K562 (cell line): ENCODE measurements around the gene COL23A1.

Experiments used
- CC2D1A ChIP-seq: fragments of 450-650 bp; IDR thresholded peaks from 2 replicates; pipeline ENCODE4 v1.6.1; 2017; ENCODE audit warnings: mild to moderate bottlenecking
- ETS2 ChIP-seq: IDR thresholded peaks from 2 replicates; pipeline ENCODE4 v1.6.1; 2016; ENCODE audit warnings: borderline replicate concordance, missing genetic modification characterization, mild to moderate bottlenecking, moderate library complexity, missing compliant biosample characterization; ENCODE audit not compliant: poor library complexity, severe bottlenecking
- EZH2 ChIP-seq: IDR thresholded peaks from 2 replicates; pipeline ENCODE4 v1.6.1; 2012; ENCODE audit warnings: low read depth, mild to moderate bottlenecking, inconsistent platforms, low read length, borderline replicate concordance
- MTA1 ChIP-seq: fragments of 450-650 bp; IDR thresholded peaks from 2 replicates; pipeline ENCODE4 v1.6.1; 2017; ENCODE audit warnings: borderline replicate concordance
- TOE1 ChIP-seq, 2 experiments: fragments of 450-650 bp in 1 of 2; sonication (generic) in 1 of 2; formaldehyde crosslinking in 1 of 2; IDR thresholded peaks; 2 replicates each; pipeline versions ENCODE4 v1.7.1 to v1.8.0; 2016 to 2022; ENCODE audit warnings: borderline replicate concordance in 2 of 2, mild to moderate bottlenecking in 2 of 2, antibody characterized with exemption in 1 of 2, inconsistent platforms in 1 of 2, low read depth in 1 of 2, missing genetic modification reagents in 1 of 2, moderate library complexity in 1 of 2
- YBX1 ChIP-seq: fragments of 450-650 bp; IDR thresholded peaks from 2 replicates; pipeline ENCODE4 v1.7.1; 2016; ENCODE audit warnings: mild to moderate bottlenecking
- ZBTB1 ChIP-seq: sonication (generic); formaldehyde crosslinking; IDR thresholded peaks from 2 replicates; pipeline ENCODE4 v1.8.1; 2023; ENCODE audit warnings: missing genetic modification reagents, low read depth, mild to moderate bottlenecking, borderline replicate concordance
- ZNF124 ChIP-seq: sonication (generic); formaldehyde crosslinking; IDR thresholded peaks from 2 replicates; pipeline ENCODE4 v1.8.1; 2022; ENCODE audit warnings: missing genetic modification reagents
- ZNF311 ChIP-seq: fragments of 250-450 bp; sonication (Bioruptor Pico); IDR thresholded peaks from 2 replicates; pipeline ENCODE4 v1.4.0; 2020; ENCODE audit warnings: mild to moderate bottlenecking, moderate library complexity
- TF ChIP-seq, protein P1 (sequence below), 3 experiments: IDR thresholded peaks in 2 of 3; conservative IDR thresholded peaks in 1 of 3; 2 replicates each; pipeline ENCODE4 v1.5.1; 2011 to 2012; ENCODE audit warnings: low read length in 3 of 3, mild to moderate bottlenecking in 3 of 3, control low read depth in 2 of 3, improper control_type of control experiment in 1 of 3, inconsistent platforms in 1 of 3, low read depth in 1 of 3, mixed read lengths in 1 of 3, moderate library complexity in 1 of 3; ENCODE audit not compliant: insufficient read depth in 2 of 3
- TF ChIP-seq, protein P2 (sequence below): fragments of 450-650 bp; conservative IDR thresholded peaks from 2 replicates; pipeline ENCODE4 v1.6.1; 2016; ENCODE audit warnings: missing genetic modification characterization, low read depth, mild to moderate bottlenecking, missing compliant biosample characterization, moderate library complexity
- TF ChIP-seq, protein P3 (sequence below): fragments of 450-650 bp; IDR thresholded peaks from 2 replicates; pipeline ENCODE4 v1.6.1; 2018; ENCODE audit not compliant: partially characterized antibody

DNA sequence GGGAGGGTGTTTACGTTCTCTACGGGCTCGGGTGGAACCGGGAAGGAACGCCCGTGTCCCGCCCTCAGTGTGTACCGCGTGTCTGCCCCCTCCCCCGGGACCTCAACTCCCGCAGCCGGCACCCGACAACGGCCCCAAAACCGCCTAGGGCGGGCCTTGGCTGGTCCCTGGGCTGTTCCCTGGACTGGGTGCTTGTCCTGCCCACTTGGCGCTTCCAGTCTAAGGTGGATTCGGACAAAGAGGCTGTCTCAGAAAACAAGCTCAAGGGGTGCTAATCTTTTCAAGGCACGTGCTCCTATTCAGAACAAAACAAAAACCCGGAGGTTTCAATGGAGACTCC, 37.0 kb upstream of the COL23A1 start:
- TF ChIP-seq EZH2: no peak
- TF ChIP-seq TOE1 (IDR thresholded peaks at IDR 0.05; ENCODE audit: borderline replicate concordance): no peak
- TF ChIP-seq TOE1 (CRISPR knock-in tag; IDR thresholded peaks at IDR 0.05; ENCODE audit: borderline replicate concordance, low read depth): no peak
- TF ChIP-seq, protein P1, sequence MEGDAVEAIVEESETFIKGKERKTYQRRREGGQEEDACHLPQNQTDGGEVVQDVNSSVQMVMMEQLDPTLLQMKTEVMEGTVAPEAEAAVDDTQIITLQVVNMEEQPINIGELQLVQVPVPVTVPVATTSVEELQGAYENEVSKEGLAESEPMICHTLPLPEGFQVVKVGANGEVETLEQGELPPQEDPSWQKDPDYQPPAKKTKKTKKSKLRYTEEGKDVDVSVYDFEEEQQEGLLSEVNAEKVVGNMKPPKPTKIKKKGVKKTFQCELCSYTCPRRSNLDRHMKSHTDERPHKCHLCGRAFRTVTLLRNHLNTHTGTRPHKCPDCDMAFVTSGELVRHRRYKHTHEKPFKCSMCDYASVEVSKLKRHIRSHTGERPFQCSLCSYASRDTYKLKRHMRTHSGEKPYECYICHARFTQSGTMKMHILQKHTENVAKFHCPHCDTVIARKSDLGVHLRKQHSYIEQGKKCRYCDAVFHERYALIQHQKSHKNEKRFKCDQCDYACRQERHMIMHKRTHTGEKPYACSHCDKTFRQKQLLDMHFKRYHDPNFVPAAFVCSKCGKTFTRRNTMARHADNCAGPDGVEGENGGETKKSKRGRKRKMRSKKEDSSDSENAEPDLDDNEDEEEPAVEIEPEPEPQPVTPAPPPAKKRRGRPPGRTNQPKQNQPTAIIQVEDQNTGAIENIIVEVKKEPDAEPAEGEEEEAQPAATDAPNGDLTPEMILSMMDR (IDR thresholded peaks at IDR 0.05 in 2 of 3, conservative IDR thresholded peaks at IDR 0.05 in 1 of 3; ENCODE audit: insufficient read depth in 2 of 3, low read depth in 1 of 3, low read length in 3 of 3): no peak
- TF ChIP-seq, protein P2, sequence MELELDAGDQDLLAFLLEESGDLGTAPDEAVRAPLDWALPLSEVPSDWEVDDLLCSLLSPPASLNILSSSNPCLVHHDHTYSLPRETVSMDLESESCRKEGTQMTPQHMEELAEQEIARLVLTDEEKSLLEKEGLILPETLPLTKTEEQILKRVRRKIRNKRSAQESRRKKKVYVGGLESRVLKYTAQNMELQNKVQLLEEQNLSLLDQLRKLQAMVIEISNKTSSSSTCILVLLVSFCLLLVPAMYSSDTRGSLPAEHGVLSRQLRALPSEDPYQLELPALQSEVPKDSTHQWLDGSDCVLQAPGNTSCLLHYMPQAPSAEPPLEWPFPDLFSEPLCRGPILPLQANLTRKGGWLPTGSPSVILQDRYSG: no peak
- no peak for TF ChIP-seq YBX1
- TF ChIP-seq CC2D1A: no peak
- TF ChIP-seq, protein P3, sequence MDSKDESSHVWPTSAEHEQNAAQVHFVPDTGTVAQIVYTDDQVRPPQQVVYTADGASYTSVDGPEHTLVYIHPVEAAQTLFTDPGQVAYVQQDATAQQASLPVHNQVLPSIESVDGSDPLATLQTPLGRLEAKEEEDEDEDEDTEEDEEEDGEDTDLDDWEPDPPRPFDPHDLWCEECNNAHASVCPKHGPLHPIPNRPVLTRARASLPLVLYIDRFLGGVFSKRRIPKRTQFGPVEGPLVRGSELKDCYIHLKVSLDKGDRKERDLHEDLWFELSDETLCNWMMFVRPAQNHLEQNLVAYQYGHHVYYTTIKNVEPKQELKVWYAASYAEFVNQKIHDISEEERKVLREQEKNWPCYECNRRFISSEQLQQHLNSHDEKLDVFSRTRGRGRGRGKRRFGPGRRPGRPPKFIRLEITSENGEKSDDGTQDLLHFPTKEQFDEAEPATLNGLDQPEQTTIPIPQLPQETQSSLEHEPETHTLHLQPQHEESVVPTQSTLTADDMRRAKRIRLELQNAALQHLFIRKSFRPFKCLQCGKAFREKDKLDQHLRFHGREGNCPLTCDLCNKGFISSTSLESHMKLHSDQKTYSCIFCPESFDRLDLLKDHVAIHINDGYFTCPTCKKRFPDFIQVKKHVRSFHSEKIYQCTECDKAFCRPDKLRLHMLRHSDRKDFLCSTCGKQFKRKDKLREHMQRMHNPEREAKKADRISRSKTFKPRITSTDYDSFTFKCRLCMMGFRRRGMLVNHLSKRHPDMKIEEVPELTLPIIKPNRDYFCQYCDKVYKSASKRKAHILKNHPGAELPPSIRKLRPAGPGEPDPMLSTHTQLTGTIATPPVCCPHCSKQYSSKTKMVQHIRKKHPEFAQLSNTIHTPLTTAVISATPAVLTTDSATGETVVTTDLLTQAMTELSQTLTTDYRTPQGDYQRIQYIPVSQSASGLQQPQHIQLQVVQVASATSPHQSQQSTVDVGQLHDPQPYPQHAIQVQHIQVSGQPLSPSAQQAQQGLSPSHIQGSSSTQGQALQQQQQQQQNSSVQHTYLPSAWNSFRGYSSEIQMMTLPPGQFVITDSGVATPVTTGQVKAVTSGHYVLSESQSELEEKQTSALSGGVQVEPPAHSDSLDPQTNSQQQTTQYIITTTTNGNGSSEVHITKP: no peak
- no peak for TF ChIP-seq MTA1
- TF ChIP-seq ZNF311 (CRISPR knock-in tag): no peak
- no peak for TF ChIP-seq ZNF124 (CRISPR knock-in tag)
- no peak for TF ChIP-seq ETS2 (tag)
- TF ChIP-seq ZBTB1 (CRISPR knock-in tag): no peak
